Stimulated activated CD8-positive, alpha-beta memory T cell treated with anti-CD3 and anti-CD28 coated beads, Interleukin-15, amount 100 ng/mL, for 24 hours (primary cell): ENCODE measurements around the gene AKAP6.

Source experiments
- DNase-seq: peaks from one replicate; pipeline ENCODE4 v3.0.0-alpha.2; 2020; ENCODE audit warnings: low read depth

AKAP6 gene

GRCh38 chr14:32588448-32589320, 259.6 kb downstream of the AKAP6 start:
- DNase-seq: no peak

- DNase-seq: no peak
Measured at GRCh38 chr14:32590157-32590556, 261.1 kb downstream of the AKAP6 start.

- DNase-seq: no peak
Measured at GRCh38 chr14:32593290-32593942, 264.3 kb downstream of the AKAP6 start.

- no peak for DNase-seq
Measured at GRCh38 chr14:32594766-32595165, 265.7 kb downstream of the AKAP6 start.

GRCh38 chr14:32595497-32595896, 266.4 kb downstream of the AKAP6 start:
- no peak for DNase-seq

- no peak for DNase-seq
Measured at GRCh38 chr14:32596390-32596789, 267.3 kb downstream of the AKAP6 start.

- DNase-seq: no peak
Measured at GRCh38 chr14:32597771-32598170, 268.7 kb downstream of the AKAP6 start.

GRCh38 chr14:32601069-32601468, 272.0 kb downstream of the AKAP6 start:
- no peak for DNase-seq

- no peak for DNase-seq
Measured at GRCh38 chr14:32601906-32602305, 272.8 kb downstream of the AKAP6 start.

GRCh38 chr14:32602699-32603098, 273.6 kb downstream of the AKAP6 start:
- DNase-seq: no peak

- no peak for DNase-seq
Measured at GRCh38 chr14:32603992-32604565, 275.0 kb downstream of the AKAP6 start.

GRCh38 chr14:32606301-32606700, 277.2 kb downstream of the AKAP6 start:
- DNase-seq: no peak

GRCh38 chr14:32607399-32607798, 278.3 kb downstream of the AKAP6 start:
- no peak for DNase-seq

- no peak for DNase-seq
Measured at GRCh38 chr14:32608857-32609256, 279.8 kb downstream of the AKAP6 start.

GRCh38 chr14:32609388-32609787, 280.3 kb downstream of the AKAP6 start:
- DNase-seq: no peak

GRCh38 chr14:32611752-32612151, 282.7 kb downstream of the AKAP6 start:
- no peak for DNase-seq

- no peak for DNase-seq
Measured at GRCh38 chr14:32618991-32619390, 289.9 kb downstream of the AKAP6 start.

GRCh38 chr14:32620303-32620702, 291.2 kb downstream of the AKAP6 start:
- no peak for DNase-seq

GRCh38 chr14:32620724-32621123, 291.6 kb downstream of the AKAP6 start:
- no peak for DNase-seq

- DNase-seq: no peak
Measured at GRCh38 chr14:32621585-32621984, 292.5 kb downstream of the AKAP6 start.

- DNase-seq: no peak
Measured at GRCh38 chr14:32622742-32623141, 293.6 kb downstream of the AKAP6 start.

GRCh38 chr14:32623300-32624093, 294.4 kb downstream of the AKAP6 start:
- DNase-seq: no peak
